AG10803 (cell line): ENCODE data around the gene PAN2.
"Not testable (repeated sequence)": the region's sequence is repeated elsewhere in the genome, so short reads cannot be mapped to it uniquely, and the experiment has no call there.

Experiments
- DNase-seq: peaks from one replicate; pipeline ENCODE4 v3.0.0; 2010; ENCODE audit warnings: low read depth
- H3K4me3 ChIP-seq: 2 replicates; pipeline ENCODE4 v1.5.1; 2011; ENCODE audit warnings: mild to moderate bottlenecking, low read length, control low read depth
- CTCF ChIP-seq: conservative IDR thresholded peaks from 2 replicates; pipeline ENCODE4 v1.5.1; 2011; ENCODE audit warnings: mild to moderate bottlenecking, low read length, control low read depth, inconsistent platforms

PAN2 gene

GRCh38 chr12:56332512-56333196 lies 1.1 kb downstream of the PAN2 start:
- no peak for DNase-seq
- peak overlapping the region; percentile 78 for H3K4me3 ChIP-seq
- TF ChIP-seq CTCF, result no peak

- no peak for TF ChIP-seq CTCF
- H3K4me3 ChIP-seq, result no peak overlapping the region
- no peak for DNase-seq
Observed at GRCh38 chr12:56330936-56331490, 2.8 kb downstream of the PAN2 start.

DNA sequence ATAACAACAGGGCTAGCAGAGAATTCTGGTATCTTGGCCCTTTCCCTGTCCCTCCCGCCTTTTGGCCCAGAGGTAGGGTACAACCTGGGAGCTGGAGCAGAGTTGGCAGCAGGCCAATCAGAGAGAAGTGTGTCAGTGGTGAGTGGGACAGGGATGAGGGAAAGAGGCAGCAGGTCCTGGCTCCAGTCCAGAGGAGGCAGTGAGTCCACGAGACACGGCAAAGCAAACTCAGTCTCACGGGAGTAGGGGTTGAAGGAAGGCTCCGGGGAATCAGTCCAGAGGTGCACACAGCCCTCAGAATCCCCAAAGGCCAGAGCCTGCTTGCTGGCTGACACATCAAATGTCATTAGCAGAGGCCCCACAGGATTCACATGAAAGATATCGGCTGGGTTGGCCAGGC lies 7.3 kb downstream of the PAN2 start:
- no peak for DNase-seq
- no peak overlapping the region for H3K4me3 ChIP-seq
- no peak for TF ChIP-seq CTCF

- no peak for TF ChIP-seq CTCF
- DNase-seq, result no peak
- H3K4me3 ChIP-seq, result no peak overlapping the region
Observed at GRCh38 chr12:56326126-56326525, 7.7 kb downstream of the PAN2 start.

- H3K4me3 ChIP-seq, result no peak overlapping the region
- no peak for TF ChIP-seq CTCF
- DNase-seq, result no peak
Observed at GRCh38 chr12:56324206-56324605, 9.6 kb downstream of the PAN2 start.

DNA sequence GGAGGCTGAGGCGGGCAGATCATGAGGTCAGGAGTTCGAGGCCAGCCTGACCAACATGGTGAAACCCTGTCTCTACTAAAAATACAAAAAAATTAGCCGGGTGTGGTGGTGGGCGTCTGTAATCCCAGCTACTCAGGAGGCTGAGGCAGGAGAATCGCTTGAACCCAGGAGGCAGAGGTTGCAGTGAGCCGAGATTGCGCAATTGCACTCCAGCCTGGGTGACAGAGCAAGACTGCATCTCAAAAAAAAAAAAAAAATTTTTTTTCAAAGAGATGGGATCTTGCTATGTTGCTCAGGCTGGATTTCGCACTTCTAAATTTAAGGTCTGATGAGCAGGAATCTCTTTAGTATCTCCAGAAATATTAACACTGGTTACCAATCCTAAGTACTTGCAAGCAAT lies 12.2 kb downstream of the PAN2 start:
- DNase-seq, H3K4me3 ChIP-seq: not testable (repeated sequence)

- peak; percentile 11 for DNase-seq
- TF ChIP-seq CTCF, result no peak
- no peak overlapping the region for H3K4me3 ChIP-seq
Observed at GRCh38 chr12:56321027-56321426, 12.8 kb downstream of the PAN2 start.
